Erythroblast (primary cell): ENCODE results near the gene ELAVL1.

ENCODE experiments used
- GATA1 ChIP-seq: IDR thresholded peaks from 2 replicates; pipeline ENCODE4 v1.6.1; 2011; ENCODE audit warnings: low read depth, mild to moderate bottlenecking, control low read depth, low read length, moderate library complexity
- POLR2A ChIP-seq: IDR thresholded peaks from 2 replicates; pipeline ENCODE4 v1.6.1; 2011; ENCODE audit warnings: mild to moderate bottlenecking, low read length

GRCh38 chr19:7914099-7914498 is 91.3 kb downstream of the ELAVL1 start:
- TF ChIP-seq POLR2A (no peak), GATA1 (no peak)
